AG09309 (cell line): ENCODE data around the gene TRMT10B.

Source experiments
- DNase-seq: peaks from one replicate; pipeline ENCODE4 v3.0.0-alpha.2; 2010; ENCODE audit warnings: low read depth
- H3K4me3 ChIP-seq: 2 replicates; pipeline ENCODE4 v1.5.1; 2011; ENCODE audit warnings: mild to moderate bottlenecking, low read depth, low read length, moderate library complexity; ENCODE audit not compliant: control insufficient read depth
- CTCF ChIP-seq: IDR thresholded peaks from 2 replicates; pipeline ENCODE4 v1.5.1; 2011; ENCODE audit warnings: mild to moderate bottlenecking, low read depth, low read length, inconsistent platforms; ENCODE audit not compliant: insufficient read depth, control insufficient read depth; ENCODE audit errors: missing control alignments

Gene TRMT10B

DNA sequence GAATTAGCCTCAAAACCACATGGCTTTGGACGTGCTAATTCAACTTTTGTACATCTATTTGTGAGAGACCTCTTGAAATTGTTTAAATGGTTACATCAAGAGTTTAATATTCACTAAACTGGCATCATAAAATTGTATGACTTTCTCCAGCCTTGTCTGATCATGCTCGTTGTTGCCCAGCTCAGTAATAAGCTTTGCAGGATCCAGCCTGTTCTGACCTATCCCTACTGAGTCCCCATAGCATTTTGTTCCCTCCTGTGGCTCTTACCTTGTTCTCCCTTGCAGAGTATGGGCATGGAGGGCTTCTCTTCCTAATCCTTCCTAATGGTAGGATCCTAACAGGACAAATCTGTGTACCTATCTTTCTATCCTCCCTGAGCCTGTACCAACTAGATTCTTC is 24.9 kb downstream of the TRMT10B start:
- DNase-seq: no peak
- TF ChIP-seq CTCF: no peak
- H3K4me3 ChIP-seq: no peak overlapping the region

DNA sequence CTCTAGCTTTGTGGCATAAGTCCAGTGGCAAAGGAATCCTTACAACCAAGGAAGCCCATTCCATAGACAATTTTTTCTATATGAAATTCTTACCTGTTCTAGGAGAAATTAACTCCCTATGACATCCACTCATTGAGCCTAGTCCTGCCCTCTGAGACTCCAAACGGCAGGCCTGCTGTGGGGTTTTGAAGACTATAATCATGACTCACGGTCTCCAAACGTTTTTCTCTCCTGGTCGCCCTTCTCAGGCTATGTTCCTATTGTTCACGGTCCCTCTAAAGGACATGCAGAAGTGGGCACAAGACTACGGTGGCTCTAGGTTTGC is 30.6 kb downstream of the TRMT10B start:
- peak overlapping the region; percentile 91 for H3K4me3 ChIP-seq
- DNase-seq: no peak
- no peak for TF ChIP-seq CTCF

DNA sequence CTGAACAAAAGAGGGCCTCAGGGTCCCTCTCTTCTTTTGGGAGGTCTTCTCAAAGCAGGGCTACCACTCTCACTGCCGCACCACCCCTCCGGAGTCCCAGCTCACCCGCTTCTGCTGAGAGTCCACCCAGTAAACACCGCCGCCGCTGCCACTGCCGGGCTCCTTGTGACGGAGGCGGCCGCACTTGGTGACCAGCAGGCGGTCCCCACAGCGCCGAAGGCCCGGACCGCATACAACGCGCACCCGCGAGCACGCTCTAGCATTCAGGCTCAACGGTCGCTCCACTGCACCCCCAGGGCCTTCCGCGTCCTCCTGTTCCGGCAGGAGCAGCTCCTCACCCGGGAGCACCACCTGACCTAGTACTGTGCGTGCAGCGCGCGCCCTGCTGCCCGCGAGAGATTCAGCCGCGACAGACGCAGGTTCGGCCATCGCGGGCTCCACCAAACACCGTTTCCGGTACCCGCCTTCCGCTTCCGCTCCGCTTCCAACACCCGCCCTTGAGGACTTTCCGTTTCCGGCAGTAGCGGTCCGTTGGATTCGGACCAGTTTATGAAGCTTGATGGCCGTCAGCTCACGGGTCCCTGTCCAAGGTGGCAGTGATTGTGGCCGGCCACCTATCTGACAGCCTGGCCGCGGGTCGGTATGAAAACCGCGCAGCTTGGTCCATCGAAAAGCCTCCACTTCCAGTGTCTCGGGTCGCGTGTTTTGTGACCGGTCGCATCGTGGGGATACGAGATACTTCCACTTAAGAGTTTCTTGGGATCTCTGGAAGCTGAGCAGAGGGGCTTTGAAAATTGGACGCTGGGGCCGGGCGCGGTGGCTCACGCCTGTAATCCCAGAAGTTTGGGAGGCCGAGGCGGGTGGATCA is 31.2 kb downstream of the TRMT10B start, which contains the start of gene EXOSC3:
Gene EXOSC3 (minus strand): TSS at position 449 of the 868 bp plus-strand sequence. CDS start 20 bp downstream, at position 429.
- peak within 1 kb of the TSS; percentile 91 for H3K4me3 ChIP-seq
- peak; percentile 10 for TF ChIP-seq CTCF
- DNase-seq: peak; percentile 34

DNA sequence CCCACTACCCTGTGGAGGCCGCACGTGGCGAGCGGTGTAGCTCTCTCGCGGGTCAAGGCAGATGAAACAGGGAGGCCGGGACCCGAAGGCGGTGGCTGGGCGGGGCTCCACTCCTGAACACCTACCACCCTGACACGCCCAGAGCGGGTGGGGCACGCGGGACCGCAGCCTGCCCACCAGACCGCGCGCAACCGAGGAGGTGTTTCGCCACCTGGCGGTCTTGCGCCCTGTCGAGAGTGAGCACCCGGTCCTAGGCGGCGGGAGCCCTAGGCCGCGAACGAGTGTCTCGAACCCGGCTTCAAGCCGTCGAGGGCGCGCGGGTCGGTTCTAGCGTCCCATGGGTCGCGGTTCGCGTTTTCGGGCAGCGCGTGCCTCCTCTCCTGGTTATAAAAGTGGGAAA is 33.5 kb downstream of the TRMT10B start:
- H3K4me3 ChIP-seq: no peak overlapping the region
- DNase-seq: no peak
- TF ChIP-seq CTCF: no peak

GRCh38 chr9:37788332-37788731 is 34.7 kb downstream of the TRMT10B start:
- no peak for DNase-seq
- H3K4me3 ChIP-seq: no peak overlapping the region
- no peak for TF ChIP-seq CTCF

DNA sequence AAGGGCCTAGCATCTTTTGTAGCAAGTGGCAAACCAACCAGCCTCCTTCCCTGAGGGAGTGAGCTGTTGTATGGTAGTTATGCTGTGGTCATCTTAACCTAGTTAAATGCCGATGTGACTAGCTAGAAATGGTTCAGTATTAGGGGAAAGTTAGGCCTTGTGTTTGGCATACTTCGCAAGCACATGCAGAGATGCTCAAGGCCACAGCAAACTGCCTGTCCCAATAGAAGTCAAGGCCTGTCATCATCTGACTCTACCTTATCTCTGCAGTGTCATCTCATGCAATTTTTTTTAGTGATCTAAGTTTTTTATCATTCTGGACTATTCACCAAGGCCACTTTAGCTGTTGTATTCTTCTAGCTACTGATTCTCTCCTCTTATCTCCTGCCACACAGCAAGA is 36.5 kb downstream of the TRMT10B start:
- no peak overlapping the region for H3K4me3 ChIP-seq
- no peak for DNase-seq
- no peak for TF ChIP-seq CTCF

GRCh38 chr9:37792122-37792521 is 38.5 kb downstream of the TRMT10B start:
- no peak for TF ChIP-seq CTCF
- no peak overlapping the region for H3K4me3 ChIP-seq
- DNase-seq: no peak
